CD14-positive monocyte (primary cell): ENCODE data around the gene PMPCA. TPM values are rescaled to one million over a fixed set of nuclear protein-coding genes. Genes with fewer than 3 reads are reported as not detected.

ENCODE experiments used
- DNase-seq, 3 donors: peaks; one replicate each; pipeline ENCODE4 v3.0.0-alpha.2; 2011 to 2022
- H2AFZ ChIP-seq: 2 replicates; pipeline ENCODE4 v1.6.0; 2012; ENCODE audit warnings: mild to moderate bottlenecking, low read depth, low read length, inconsistent platforms; ENCODE audit not compliant: insufficient read depth, poor library complexity, severe bottlenecking
- H3K27ac ChIP-seq, 2 donors: 1 replicate in 1 of 2; 2 replicates in 1 of 2; pipeline ENCODE4 v1.5.1; 2012 to 2013; ENCODE audit warnings: low read length in 2 of 2, control low read depth in 1 of 2, inconsistent platforms in 1 of 2, low read depth in 1 of 2, mild to moderate bottlenecking in 1 of 2
- H3K27me3 ChIP-seq, 2 donors: one replicate each; pipeline versions ENCODE4 v1.6.0 to v1.6.1; 2011 to 2013; ENCODE audit warnings: low read length in 2 of 2; ENCODE audit not compliant: control insufficient read depth in 2 of 2, insufficient read depth in 2 of 2
- H3K36me3 ChIP-seq, 2 donors: replicated peaks in 1 of 2; 1 replicate in 1 of 2; 2 replicates in 1 of 2; pipeline versions ENCODE4 v1.5.1 to v1.6.1; 2012 to 2013; ENCODE audit warnings: low read length in 2 of 2, control low read depth in 1 of 2, inconsistent platforms in 1 of 2, mild to moderate bottlenecking in 1 of 2; ENCODE audit not compliant: insufficient read depth in 2 of 2, control insufficient read depth in 1 of 2
- H3K4me1 ChIP-seq, 2 donors: 1 replicate in 1 of 2; 2 replicates in 1 of 2; pipeline versions ENCODE4 v1.5.1 to v1.6.1; 2012 to 2013; ENCODE audit warnings: low read length in 2 of 2, control low read depth in 1 of 2, inconsistent platforms in 1 of 2, mild to moderate bottlenecking in 1 of 2, moderate library complexity in 1 of 2; ENCODE audit not compliant: insufficient read depth in 2 of 2, control insufficient read depth in 1 of 2
- H3K4me2 ChIP-seq: replicated peaks from 2 replicates; pipeline ENCODE3; 2012; ENCODE audit warnings: low read length, moderate library complexity, mild to moderate bottlenecking; ENCODE audit not compliant: poor library complexity, severe bottlenecking; ENCODE audit errors: extremely low read depth
- H3K4me3 ChIP-seq, 3 experiments: fragments of 200-600 bp in 1 of 3; sonication (generic) in 1 of 3; replicated peaks in 1 of 3; 1 replicate in 2 of 3; 2 replicates in 1 of 3; pipeline ENCODE4 v1.5.1; 2011 to 2013; ENCODE audit warnings: low read length in 3 of 3, mild to moderate bottlenecking in 3 of 3, control low read depth in 2 of 3, low read depth in 2 of 3, inconsistent platforms in 1 of 3, moderate library complexity in 1 of 3
- H3K79me2 ChIP-seq: 2 replicates; pipeline ENCODE4 v1.6.0; 2012; ENCODE audit warnings: mild to moderate bottlenecking, control low read depth, inconsistent platforms, low read length, moderate library complexity; ENCODE audit not compliant: insufficient read depth
- H3K9ac ChIP-seq: 2 replicates; pipeline ENCODE4 v1.6.0; 2017; ENCODE audit warnings: low read length, mild to moderate bottlenecking; ENCODE audit not compliant: insufficient read depth, poor library complexity, severe bottlenecking
- H3K9me3 ChIP-seq, 2 donors: replicated peaks in 1 of 2; 1 replicate in 1 of 2; 2 replicates in 1 of 2; pipeline versions ENCODE4 v1.5.1 to v1.6.1; 2012 to 2013; ENCODE audit warnings: low read length in 2 of 2, control low read depth in 1 of 2; ENCODE audit not compliant: control insufficient read depth in 1 of 2, insufficient read depth in 1 of 2
- H4K20me1 ChIP-seq: 2 replicates; pipeline ENCODE4 v1.6.0; 2012; ENCODE audit warnings: mild to moderate bottlenecking, low read length, control low read depth, moderate library complexity; ENCODE audit not compliant: insufficient read depth
- H3K27ac Mint-ChIP-seq, 7 donors: one replicate each; pipeline ENCODE4 v1.8.0; 2020; ENCODE audit warnings: mild to moderate bottlenecking in 7 of 7, mixed read lengths in 7 of 7, moderate library complexity in 6 of 7, inconsistent platforms in 2 of 7
- H3K27me3 Mint-ChIP-seq, 3 donors: one replicate each; pipeline ENCODE4 v1.8.0; 2021 to 2022; ENCODE audit warnings: low read depth in 3 of 3, mild to moderate bottlenecking in 3 of 3, mixed read lengths in 3 of 3, moderate library complexity in 3 of 3, inconsistent platforms in 1 of 3
- H3K36me3 Mint-ChIP-seq, 2 donors: one replicate each; pipeline ENCODE4 v1.8.0; 2020; ENCODE audit warnings: mixed read lengths in 2 of 2, inconsistent platforms in 1 of 2, mild to moderate bottlenecking in 1 of 2
- H3K4me1 Mint-ChIP-seq: one replicate; pipeline ENCODE4 v1.8.0; 2020; ENCODE audit warnings: mild to moderate bottlenecking, mixed read lengths
- H3K4me3 Mint-ChIP-seq, 2 donors: one replicate each; pipeline ENCODE4 v1.8.0; 2020; ENCODE audit warnings: mild to moderate bottlenecking in 2 of 2, mixed read lengths in 2 of 2, moderate library complexity in 1 of 2
- H3K9me3 Mint-ChIP-seq, 7 donors: one replicate each; pipeline ENCODE4 v1.8.0; 2020 to 2022; ENCODE audit warnings: mixed read lengths in 7 of 7, mild to moderate bottlenecking in 6 of 7, moderate library complexity in 6 of 7, inconsistent platforms in 2 of 7
- WGBS: methylation state at CpG from one replicate; pipeline ENCODE4 v1.1.5; 2013; ENCODE audit warnings: missing lambda C conversion rate; ENCODE audit not compliant: insufficient coverage; 5-methylcytosine and 5-hydroxymethylcytosine counted together
- intact Hi-C, 2 donors: fragments of 100-400 bp; cut with micrococcal nuclease; formaldehyde crosslinking; loops; one replicate each; pipeline versions ENCODE4 v1.15.0 to v1.15.1; 2023
- polyA plus RNA-seq, 3 donors: library from polyadenylated mRNA; depleted of rRNA in 1 of 3; unstranded in 2 of 3; stranded (reverse) in 1 of 3; fragments of 300-500 nt in 2 of 3; fragments of >200 nt in 1 of 3; fragmentation: Illumina TruSeq in 2 of 3; gene quantifications; 1 replicate in 2 of 3; 2 replicates in 1 of 3; pipeline ENCODE4 v1.2.3, GENCODE V29; 2012 to 2021
- TF ChIP-seq, protein P1 (sequence below): fragments of 200-600 bp; IDR thresholded peaks from one replicate; pipeline ENCODE4 v1.8.0; 2022; ENCODE audit warnings: antibody characterized with exemption, mild to moderate bottlenecking

PMPCA gene
- polyA plus RNA-seq, 3 donors: 23.1 to 58.8 (median 24.9) TPM

DNA sequence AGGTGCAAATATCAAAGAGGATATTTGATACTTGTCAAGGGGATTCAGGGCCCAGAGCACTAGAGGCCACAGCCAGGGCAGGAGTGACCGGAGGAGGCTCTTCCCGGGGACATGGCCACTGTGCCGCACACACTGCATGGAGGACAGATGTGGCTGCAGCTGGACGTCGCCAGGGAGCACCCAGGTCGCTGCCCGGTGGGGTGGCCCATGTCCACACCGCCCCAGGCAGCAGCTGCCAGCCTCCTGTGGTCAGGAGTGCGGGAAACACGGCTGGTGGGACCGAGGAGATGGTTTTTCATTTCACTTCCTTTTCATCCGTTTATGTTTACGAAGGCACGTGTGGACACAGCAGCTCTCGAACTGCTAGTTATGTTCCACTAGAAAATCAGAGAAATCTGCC lies 57.3 kb downstream of the PMPCA start:
- no peak overlapping the region for H2AFZ ChIP-seq
- TF ChIP-seq, protein P1, sequence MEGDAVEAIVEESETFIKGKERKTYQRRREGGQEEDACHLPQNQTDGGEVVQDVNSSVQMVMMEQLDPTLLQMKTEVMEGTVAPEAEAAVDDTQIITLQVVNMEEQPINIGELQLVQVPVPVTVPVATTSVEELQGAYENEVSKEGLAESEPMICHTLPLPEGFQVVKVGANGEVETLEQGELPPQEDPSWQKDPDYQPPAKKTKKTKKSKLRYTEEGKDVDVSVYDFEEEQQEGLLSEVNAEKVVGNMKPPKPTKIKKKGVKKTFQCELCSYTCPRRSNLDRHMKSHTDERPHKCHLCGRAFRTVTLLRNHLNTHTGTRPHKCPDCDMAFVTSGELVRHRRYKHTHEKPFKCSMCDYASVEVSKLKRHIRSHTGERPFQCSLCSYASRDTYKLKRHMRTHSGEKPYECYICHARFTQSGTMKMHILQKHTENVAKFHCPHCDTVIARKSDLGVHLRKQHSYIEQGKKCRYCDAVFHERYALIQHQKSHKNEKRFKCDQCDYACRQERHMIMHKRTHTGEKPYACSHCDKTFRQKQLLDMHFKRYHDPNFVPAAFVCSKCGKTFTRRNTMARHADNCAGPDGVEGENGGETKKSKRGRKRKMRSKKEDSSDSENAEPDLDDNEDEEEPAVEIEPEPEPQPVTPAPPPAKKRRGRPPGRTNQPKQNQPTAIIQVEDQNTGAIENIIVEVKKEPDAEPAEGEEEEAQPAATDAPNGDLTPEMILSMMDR: no peak
- H4K20me1 ChIP-seq: peaks cover 97% of the 10 kb centered on the region
- no peaks in the 10 kb centered on the region for H3K27me3 ChIP-seq
- no peaks in the 10 kb centered on the region for H3K4me1 Mint-ChIP-seq
- no peaks in the 10 kb centered on the region for H3K4me1 ChIP-seq
- H3K9me3 ChIP-seq: no peaks in the 10 kb centered on the region
- H3K9ac ChIP-seq: no peak overlapping the region
- intact Hi-C loops: no loop called here
- no peak overlapping the region for H3K4me3 Mint-ChIP-seq
- peaks cover 87 to 98% of the 10 kb centered on the region in 2 donors for H3K36me3 Mint-ChIP-seq
- H3K36me3 ChIP-seq: peaks cover 100% of the 10 kb centered on the region in 2 donors
- no peak for DNase-seq
- H3K79me2 ChIP-seq: peaks cover 41% of the 10 kb centered on the region
- 94% methylated on average over 10 of the region's 15 CpGs for WGBS
- no peak overlapping the region for H3K27ac ChIP-seq
- peaks cover 0 to 2% (median 0%) of the 10 kb centered on the region in 7 donors for H3K9me3 Mint-ChIP-seq
- no peak overlapping the region for H3K4me2 ChIP-seq
- H3K4me3 ChIP-seq: no peak overlapping the region
- peaks cover 0 to 3% (median 0%) of the 10 kb centered on the region in 3 donors for H3K27me3 Mint-ChIP-seq
- no peak overlapping the region for H3K27ac Mint-ChIP-seq

DNA sequence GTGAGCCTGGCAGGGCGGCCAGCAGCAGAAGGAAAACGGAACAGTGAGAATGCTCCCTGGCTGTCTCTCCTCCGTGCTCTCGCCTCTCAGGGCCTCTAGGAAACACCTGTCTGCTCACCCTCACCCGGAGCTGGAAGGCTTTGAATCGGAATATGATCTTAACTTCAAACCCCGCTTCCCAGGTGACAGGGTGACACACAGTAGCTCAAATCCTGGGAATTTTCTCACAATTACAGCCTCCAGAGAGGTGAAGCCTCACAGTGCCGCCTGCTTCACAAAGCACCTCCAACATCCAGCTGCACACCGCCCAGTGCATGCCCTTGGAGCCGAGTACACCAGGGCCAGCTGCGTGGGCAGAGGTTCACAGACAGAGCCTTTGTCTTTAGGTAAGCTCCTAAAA lies 59.9 kb downstream of the PMPCA start:
- H3K36me3 Mint-ChIP-seq: peaks cover 86 to 98% of the 10 kb centered on the region in 2 donors
- intact Hi-C loops: no loop called here
- Histone ChIP-seq H3K4me3 (no peak overlapping the region), H3K4me2 (no peak overlapping the region), H4K20me1 (peaks cover 99% of the 10 kb centered on the region), H2AFZ (no peak overlapping the region), H3K36me3 (peaks cover 100% of the 10 kb centered on the region in 2 donors), H3K9ac (no peak overlapping the region), H3K9me3 (no peaks in the 10 kb centered on the region), H3K79me2 (peaks cover 67% of the 10 kb centered on the region), H3K27ac (no peak overlapping the region), H3K4me1 (no peaks in the 10 kb centered on the region), H3K27me3 (no peaks in the 10 kb centered on the region)
- WGBS: 98% methylated on average over 7 of the region's 11 CpGs
- H3K27me3 Mint-ChIP-seq: peaks cover 0 to 1% (median 0%) of the 10 kb centered on the region in 3 donors
- H3K9me3 Mint-ChIP-seq: no peaks in the 10 kb centered on the region
- H3K27ac Mint-ChIP-seq: no peak overlapping the region
- TF ChIP-seq, protein P1: no peak
- H3K4me3 Mint-ChIP-seq: no peak overlapping the region
- no peak for DNase-seq
- no peaks in the 10 kb centered on the region for H3K4me1 Mint-ChIP-seq
